NCI-H1694 (cell line): ENCODE measurements around the gene NEURL2.
A peak's percentile ranks its signal among the peaks of the same experiment; 100 is the strongest.

Experiments
- DNase-seq: peaks from one replicate; lab custom pipeline; 2025; lab: John Stamatoyannopoulos, UW

Gene NEURL2

DNA sequence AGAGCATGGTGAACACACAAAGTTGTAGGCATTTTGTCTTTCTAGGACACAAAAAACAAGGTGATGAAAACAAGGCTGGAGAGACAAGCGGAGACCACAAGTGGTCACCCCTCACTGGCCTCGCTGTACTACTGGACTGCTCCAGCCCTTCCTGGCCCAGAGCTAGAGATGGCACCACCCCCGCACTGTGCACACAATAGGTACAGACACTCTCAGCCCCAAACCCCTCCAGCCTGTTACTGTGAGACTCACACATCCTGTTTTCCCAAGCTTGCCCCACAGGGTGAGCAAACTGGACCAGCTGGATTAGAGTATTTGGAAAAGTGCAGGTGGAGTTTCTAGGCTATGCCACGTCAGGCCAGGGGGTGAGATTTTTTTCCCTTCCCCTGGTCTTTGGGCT is 18.4 kb downstream of the NEURL2 start:
- no peak for DNase-seq

DNA sequence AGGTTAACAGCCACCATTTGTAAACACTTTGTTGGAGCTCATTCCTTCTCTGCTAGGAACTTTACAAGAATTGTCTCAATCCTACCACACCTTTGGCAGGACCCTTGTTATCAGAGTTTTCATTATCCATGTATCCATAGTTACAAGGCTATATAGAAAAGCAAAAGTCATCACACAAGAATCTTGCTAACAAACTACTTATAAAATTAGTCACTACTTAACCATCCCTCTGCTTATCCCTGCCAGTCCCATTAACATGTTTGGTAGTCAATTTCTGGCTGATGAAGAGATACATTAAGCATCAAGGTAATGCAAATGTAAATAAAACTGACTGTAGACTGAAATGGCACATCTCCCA is 23.2 kb downstream of the NEURL2 start:
- no peak for DNase-seq

DNA sequence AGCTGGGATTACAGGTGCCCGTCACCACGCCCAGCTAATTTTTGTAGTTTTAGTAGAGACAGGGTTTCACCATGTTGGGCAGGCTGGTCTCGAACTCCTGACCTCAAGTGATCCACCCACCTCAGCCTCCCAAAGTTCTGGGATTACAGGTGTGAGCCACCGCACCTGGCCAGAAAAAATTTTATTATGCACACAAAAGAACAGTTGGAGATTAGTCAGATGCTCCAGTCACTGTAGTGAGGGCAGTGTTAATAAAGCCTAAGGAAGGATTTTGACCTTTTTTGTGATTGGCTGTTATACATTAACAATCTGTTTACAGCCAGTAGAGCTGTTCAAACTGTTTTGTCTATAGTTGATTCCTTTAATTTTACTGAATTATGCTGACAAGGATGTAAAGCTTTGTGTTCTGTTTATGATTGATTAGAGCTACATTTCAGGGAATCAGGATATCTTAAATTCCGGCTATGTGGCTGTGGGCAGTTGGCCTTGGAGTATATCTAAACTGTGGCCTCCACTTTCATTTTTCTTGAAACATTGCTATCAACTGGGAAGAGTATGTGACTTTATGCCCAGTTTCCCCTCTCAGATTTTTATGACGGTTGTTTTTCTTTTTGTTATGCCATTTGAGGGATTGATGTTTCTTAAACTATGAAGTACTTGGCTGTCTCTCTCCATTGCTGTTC is 23.7 kb downstream of the NEURL2 start:
- DNase-seq = no peak

DNA sequence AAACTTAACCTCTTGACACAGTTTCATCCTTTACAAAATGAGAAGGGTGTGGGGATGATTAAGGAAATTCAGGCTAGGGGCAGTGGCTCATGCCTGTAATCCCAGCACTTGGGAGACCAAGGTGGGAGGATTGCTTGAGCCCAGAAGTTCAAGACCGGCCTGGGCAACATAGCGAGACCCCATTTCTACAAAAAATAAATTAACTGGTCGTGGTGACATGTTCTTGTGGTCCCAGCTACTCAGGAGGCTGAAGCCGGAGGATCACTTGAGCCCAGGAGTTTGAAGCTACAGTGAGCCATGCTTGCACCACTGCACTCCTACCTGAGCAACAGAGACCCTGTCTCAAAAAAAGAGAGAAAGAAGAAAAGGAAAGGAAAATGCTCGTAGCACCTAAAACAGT is 24.6 kb downstream of the NEURL2 start:
- DNase-seq = no peak

DNA sequence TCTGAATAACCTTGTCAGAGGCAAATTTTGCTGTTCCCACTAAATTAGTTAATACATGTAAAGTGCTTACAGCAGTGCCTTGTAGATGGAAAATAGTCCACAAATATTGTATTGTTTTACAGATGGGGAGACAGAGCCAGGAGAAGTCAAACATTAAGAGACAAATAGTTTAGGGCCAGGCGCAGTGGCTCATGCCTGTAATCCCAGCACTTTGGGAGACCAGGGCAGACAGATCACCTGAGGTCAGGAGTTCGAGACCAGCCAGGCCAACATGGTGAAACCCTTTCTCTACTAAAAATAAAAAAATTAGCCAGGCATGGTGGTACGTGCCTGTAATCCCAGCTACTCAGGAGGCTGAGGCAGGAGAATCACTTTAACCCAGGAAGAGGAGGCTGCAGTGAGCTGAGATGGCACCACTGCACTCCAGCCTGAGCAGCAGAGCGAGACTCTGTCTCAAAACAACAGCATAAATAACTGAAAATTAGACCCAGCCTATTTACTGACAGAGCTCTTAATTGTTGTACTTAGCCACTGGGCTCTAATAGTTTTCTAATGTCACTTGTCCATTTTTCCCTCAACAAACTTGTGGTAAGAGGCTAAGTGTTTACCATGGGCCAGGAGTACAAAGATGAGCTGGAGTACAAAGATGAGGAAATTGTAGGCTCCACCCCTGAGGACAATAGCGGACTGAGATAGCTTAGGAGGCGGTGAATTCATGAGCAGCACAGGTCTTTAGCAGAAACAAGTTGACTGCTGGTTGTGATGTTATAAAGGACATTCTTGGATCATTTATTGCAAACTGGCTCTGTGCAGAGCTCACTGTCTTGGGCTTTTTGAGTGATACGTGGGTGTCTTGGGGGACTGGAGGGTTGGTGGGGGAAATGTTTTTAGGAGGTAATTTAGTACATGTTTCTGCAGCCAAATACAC is 27.2 kb downstream of the NEURL2 start:
- DNase-seq = no peak

DNA sequence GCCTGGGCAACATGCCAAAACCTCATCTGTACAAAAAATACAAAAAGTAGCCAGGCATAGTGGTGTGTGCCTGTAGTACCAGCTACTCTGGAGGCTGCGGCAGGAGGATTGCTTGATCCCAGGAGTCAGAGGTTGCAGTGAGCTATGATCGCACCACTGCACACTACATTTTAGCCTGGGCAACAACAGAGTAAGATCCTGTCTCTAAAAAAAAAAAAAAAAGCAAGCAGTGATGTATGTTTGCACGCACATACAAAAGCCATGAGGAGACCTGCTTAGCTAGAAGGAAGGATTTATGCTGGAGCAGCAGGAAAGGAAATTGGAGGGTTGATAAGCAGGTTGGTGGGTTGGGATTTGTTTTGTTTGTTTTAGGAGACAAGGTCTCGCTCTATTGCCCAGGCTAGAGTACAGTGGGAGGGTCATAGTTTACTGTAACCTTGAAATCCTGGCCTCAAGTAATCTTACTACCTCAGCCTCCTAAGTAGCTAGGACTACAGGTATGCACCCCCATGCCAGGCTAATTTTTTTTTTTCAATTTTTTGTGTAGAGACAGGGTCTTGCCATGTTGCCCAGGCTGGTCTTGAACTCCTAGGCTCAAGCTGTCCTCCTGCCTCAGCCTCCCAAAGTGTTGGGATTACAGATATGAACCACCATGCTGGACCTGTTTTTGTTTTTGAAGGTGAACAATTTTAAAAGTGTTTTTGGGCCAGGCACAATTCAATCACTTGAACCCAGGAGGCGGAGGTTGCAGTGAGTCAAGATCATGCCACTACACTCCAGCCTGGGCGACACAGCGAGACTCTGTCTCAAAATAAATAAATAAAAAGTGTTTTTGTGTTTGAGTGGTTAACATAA is 29.6 kb downstream of the NEURL2 start:
- peak; percentile 51 for DNase-seq

DNA sequence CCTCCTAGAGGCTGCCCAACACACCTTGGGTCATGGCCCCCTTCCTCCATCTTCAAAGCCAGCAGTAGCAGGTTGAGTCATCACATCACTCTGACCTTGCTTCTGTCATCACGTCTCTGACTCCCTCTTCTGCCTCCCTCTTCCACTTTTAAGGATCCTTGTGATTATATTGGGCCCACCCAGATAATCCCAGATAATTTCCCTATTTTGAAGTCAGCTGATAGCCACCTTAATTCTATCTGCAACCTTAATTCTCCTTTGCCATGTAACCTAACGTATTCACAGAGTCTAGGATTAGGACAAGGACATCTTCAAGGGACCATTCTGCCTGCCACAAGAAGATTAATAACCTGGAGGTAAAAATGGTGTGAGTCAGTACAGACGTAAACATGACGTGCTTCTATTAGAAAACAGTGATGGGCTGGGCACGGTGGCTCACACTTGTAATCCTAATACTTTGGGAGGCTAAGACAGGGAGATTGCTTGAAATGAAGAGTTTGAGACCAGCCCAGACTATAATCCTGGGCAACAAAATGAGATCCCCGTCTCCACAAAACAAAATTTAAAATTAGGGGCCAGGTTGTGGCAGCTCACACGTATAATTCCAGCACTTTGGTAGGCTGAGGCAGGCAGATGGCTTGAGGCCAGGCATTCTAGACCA is 30.3 kb downstream of the NEURL2 start:
- DNase-seq = no peak

- DNase-seq = no peak
Measured at GRCh38 chr20:45859916-45860315, 31.1 kb downstream of the NEURL2 start.

- no peak for DNase-seq
Measured at GRCh38 chr20:45857882-45858216, 33.2 kb downstream of the NEURL2 start.

DNA sequence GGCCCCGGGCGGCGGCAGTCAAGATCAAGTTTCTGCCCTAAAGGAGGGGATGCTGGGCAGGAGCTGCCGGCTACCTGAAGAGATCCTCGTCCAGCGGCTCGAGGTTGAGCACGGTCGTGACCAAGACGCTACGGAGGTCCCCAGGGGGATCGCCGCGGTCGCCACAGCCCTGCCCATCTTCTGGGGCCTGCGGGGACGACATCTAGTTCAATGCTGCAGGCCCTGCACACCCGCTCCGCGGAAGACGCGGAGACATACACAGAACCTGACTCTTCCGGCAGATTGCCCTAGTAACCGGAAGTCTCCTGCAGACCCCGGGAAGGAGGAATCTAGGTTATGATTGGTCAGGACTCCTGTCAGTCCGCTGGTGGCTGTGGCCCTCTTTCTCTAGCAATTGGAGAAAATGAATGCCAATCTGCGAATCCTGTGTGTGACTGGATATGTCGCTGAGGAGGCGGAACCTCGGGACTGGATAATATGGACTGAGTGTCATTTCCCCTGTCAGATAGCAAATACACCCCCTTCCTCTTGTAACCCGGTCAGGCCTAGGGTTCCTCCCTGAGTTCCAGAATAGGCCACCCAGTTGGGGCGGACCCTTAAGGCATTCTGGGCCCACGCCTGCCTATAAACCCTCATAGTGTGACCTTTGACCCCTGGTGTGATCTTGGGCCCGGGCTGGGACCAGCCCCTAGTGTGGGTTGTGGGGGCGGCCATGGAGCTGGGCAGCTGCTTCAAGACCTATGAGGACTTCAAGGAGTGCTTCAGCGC is 33.7 kb downstream of the NEURL2 start, which contains the start of the genes ACOT8 and ZSWIM3:
ACOT8 (minus strand) TSS at position 279 of the 768 bp plus-strand sequence; CDS start at position 202, 77 bp downstream.
ZSWIM3 (plus strand) TSS at position 501 of the 768 bp plus-strand sequence; CDS start at position 713, 212 bp downstream.
- peak; percentile 99 for DNase-seq

DNA sequence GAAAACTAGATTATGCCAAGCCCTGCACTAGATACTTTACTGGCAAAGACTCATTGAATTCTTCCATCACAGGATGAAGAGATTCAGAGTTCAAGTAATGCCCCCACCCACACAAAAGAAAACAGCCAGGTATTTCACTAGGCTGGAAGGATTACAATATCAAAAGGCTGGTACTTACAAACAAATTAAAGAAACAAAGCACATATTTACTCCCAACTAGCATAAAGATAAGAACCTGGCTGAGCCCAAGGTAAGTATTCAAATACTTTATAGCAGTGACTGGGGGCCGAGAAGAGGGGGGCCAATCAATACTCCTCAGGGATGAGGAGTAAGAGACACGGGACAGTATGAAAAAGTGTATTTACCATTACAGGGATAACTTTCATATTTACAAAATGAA is 37.5 kb downstream of the NEURL2 start:
- DNase-seq = no peak

DNA sequence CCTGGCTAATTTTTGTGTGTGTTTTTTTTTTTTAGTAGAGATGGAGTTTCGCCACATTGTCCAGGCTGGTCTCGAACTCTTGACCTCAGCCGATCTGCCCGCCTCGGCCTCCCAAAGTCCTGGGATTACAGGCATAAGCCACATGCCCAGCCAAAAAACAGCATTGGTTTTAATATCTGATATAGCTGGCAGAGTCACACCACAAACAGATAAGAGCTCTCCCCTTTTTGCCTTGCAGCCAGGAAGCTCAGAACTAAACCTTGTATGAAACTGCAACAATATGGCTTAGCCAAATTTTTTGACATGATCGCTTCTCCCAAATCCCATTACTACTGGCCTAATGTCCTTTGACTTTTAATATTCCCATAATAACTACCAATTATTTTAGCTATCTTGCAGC is 38.7 kb downstream of the NEURL2 start:
- no peak for DNase-seq

DNA sequence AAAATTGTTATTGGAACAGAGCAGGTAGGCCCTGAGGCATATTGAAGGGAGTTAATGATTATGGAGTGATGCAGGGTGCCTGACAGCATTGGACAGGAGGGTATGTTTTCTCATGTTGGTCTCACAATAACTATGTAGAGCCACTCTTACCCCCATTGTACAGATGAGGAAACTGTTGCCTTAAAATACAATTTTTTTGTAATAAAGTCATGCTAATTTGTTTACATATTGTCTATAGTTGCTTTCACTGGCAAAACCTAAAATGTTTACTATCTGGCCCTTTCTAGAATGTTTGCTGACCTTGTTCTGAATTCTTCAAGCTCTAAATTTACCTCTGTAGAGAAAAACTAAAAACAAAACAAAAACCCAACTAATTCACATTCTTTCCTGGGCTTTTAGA is 39.5 kb downstream of the NEURL2 start:
- DNase-seq = no peak

DNA sequence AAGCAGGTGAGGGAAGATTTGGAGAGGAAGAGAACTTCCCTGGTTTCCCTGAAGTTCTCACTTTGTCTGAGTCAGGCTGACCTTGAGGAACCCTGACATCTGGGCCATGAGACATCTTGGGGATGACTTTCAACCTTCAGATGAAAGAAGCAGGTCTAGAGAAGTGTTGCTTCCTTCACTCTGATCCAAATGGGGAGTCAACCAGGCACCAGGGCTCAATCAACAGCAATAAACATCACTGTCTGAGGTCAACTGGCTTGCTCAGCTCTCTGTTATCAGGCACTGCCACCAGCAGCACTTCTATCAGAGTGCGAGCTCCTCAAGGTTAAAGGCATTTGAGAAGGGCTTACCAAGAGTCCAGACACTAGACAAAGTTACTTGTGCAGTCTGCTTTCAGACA is 40.1 kb downstream of the NEURL2 start:
- DNase-seq = no peak

- no peak for DNase-seq
Measured at GRCh38 chr20:45850238-45850637, 40.8 kb downstream of the NEURL2 start.

DNA sequence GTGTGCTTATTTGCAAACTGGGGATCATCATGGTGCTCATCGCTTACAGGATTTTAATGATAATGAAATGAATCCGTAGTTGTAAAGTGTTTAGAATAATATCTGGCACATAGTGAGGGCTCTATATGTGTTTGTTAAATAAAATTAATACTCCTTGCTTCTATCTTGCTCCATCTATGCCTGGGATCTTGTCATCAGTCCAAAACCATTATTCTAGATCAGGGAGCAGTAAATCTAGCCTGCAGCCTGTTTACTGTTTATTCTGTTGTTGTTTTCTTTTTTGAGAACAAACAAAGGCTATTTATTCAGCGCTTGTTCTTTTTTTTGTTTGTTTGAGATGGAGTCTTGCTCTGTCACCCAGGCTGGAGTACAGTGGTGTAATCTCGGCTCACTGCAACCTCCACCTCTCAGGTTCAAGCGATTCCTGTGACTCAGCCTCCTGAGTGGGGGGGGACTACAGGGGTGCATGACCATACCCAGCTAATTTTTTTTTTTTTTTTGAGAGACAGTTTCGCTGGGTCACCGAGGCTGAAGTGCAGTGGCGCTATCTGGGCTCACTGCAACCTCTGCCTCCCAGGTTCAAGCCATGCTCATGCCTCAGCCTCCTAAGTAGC is 41.9 kb downstream of the NEURL2 start:
- no peak for DNase-seq

GRCh38 chr20:45848421-45848820 is 42.6 kb downstream of the NEURL2 start:
- DNase-seq = no peak

DNA sequence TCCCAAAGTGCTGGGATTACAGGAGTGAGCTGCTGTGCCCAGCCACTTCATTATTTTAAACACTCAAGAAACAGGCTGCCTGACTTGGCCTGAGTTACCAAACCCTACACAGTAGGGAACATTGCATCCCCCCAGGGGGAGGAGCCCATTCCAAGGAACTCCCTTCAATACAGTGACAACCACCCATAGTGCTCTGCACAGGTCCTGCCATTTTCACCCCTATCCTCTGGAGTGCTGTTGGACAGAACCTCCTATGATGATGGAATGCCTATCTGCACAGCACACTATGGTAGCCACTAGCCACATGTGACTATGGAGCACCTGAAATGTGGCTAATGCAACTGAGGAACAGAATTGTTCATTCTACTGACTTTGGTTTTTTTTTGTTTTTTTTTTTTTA is 45.6 kb downstream of the NEURL2 start:
- DNase-seq = no peak

DNA sequence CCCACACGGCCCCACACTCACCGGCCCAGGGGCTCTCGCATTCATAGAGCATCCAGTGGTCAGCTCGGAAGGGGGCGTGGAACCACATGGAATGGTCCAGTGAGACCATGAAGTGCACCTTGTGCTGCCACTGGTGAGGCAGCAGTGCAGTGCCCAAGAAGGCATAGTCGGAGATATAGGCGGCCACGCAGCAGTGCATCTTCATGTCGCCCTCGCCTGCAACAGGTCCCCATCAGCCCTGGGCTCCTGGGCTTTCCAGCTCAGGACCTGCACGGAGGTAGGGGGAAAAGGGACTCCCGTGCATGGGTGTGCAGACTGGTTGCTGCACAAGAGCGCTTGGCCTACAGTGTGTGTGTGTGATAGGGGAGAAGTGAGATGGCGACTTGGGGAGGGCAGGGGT is 47.5 kb downstream of the NEURL2 start:
- DNase-seq = no peak

DNA sequence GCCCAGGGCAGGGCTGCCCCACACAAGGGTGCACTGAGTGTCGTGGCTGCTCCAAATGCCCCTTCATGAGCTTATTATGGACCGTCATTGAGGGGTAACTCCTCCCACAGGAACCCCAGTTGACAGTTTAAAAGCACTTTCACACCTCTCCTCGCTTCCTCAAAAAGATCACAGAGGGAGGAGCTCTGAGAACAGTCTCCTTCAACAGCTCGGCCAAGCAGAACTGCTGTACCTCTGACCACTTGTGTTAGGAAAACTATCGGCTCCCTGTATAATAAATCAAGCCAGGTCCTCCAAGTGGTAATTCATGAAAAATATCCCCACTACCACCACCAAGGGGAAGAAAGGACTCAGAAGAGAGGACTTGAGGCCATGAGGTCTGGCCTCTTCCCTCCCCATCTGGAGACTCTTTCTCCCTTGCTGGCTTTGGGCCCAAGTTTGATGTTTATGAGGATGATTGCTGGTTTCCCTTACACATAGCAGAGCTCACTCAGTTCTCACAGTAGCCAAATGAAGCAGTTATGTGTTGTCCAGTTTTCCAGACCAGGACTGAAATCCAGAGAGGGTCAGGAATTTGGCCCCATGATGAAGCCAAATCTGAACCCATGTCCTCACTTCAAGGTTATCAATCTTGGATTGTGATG is 48.7 kb downstream of the NEURL2 start:
- DNase-seq = no peak
